ENCODE measurements around the gene PEX12. TPM values are rescaled to one million over a fixed set of nuclear protein-coding genes. Genes with fewer than 3 reads are reported as not detected.

The PEX12 gene
- total and polyA plus RNA-seq, 7 donors = 0.92 to 10.4 (median 4.6) TPM

DNA sequence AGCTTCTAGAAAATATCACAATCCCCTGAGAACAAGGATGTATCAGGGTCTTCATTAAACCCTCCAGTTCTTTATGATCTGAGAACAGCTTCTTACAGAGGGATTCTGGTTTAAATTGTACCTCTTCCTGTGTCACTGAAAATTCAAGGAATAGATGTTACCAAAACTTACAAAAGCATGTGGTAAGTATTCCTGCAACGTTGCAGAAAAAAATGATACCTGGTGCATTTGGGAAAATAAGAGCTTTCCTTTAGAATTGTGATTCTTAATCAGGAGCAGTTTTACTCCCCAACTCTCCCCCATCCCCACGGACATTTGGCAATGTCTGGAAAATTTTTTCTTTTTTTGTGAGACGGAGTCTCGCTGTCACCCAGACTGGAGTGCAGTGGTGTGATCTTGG, 25.1 kb downstream of the PEX12 start:
- H3K27me3 ChIP-seq = peaks cover 0 to 15% (median 0%) of the 10 kb centered on the region in 3 donors
- 80 to 88% methylated on average over 4 of the region's 4 CpGs for WGBS, 2 donors

DNA sequence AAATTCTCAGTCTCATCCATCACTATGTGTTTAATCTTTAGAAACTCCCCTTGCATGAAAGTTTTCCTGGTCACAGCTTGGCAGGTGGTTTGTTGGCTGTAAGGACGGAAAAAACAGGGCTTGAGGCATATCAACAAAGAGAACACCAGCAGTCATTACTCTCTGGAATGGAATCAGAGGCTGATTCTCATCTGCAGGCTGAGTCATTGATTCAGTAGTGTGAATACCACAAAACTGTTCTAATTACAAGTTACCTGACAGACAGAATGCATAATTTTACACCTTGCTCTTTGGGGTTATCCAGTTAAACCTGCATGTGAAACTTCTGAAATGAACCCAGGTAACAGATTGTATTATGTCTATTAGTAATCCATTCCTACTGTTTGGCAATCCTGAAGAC, 29.4 kb downstream of the PEX12 start:
- intact Hi-C loops (cut with DNase I) = no loop called here
- peaks cover 0 to 13% (median 0%) of the 10 kb centered on the region in 3 donors for H3K27me3 ChIP-seq
- H3K4me1 ChIP-seq = no peaks in the 10 kb centered on the region
- DNase-seq = no peak
- no peak overlapping the region for H3K4me3 ChIP-seq
- no peak overlapping the region for H3K27ac ChIP-seq
- no peak for TF ChIP-seq POLR2A (IDR thresholded peaks at IDR 0.05)
- TF ChIP-seq POLR2AphosphoS5 (IDR thresholded peaks at IDR 0.05) = no peak
- TF ChIP-seq EP300 (IDR thresholded peaks at IDR 0.05) = no peak
- TF ChIP-seq CTCF (IDR thresholded peaks at IDR 0.05) = no peak
- no peaks in the 10 kb centered on the region for H3K36me3 ChIP-seq
- H3K9me3 ChIP-seq = no peaks in the 10 kb centered on the region
- WGBS, 2 donors = 38 to 60% methylated on average over 1 of the region's 1 CpG

More for the DNA sequence above, 25.1 kb downstream of the PEX12 start:
- Histone ChIP-seq H3K4me3 (no peak overlapping the region), H3K9me3 (no peaks in the 10 kb centered on the region), H3K27ac (no peak overlapping the region), H3K4me1 (no peaks in the 10 kb centered on the region), H3K36me3 (no peaks in the 10 kb centered on the region)
- TF ChIP-seq EP300 (IDR thresholded peaks at IDR 0.05) (no peak), POLR2AphosphoS5 (IDR thresholded peaks at IDR 0.05) (no peak), CTCF (IDR thresholded peaks at IDR 0.05) (no peak), POLR2A (IDR thresholded peaks at IDR 0.05) (no peak)
- no peak for DNase-seq
- intact Hi-C loops (cut with DNase I) = no loop called here

GRCh38 chr17:35548208-35548810, 30.1 kb downstream of the PEX12 start:
- no peak overlapping the region for H3K4me3 ChIP-seq
- 66 to 75% methylated on average over 8 of the region's 8 CpGs for WGBS, 2 donors
- H3K36me3 ChIP-seq = no peaks in the 10 kb centered on the region
- intact Hi-C loops (cut with DNase I) = no loop called here
- H3K27ac ChIP-seq = no peak overlapping the region
- no peaks in the 10 kb centered on the region for H3K9me3 ChIP-seq
- TF ChIP-seq CTCF (IDR thresholded peaks at IDR 0.05) (no peak), POLR2AphosphoS5 (IDR thresholded peaks at IDR 0.05) (no peak), POLR2A (IDR thresholded peaks at IDR 0.05) (no peak), EP300 (IDR thresholded peaks at IDR 0.05) (no peak)
- H3K27me3 ChIP-seq = peaks cover 0 to 13% (median 0%) of the 10 kb centered on the region in 3 donors
- no peak for DNase-seq
- H3K4me1 ChIP-seq = no peaks in the 10 kb centered on the region

DNA sequence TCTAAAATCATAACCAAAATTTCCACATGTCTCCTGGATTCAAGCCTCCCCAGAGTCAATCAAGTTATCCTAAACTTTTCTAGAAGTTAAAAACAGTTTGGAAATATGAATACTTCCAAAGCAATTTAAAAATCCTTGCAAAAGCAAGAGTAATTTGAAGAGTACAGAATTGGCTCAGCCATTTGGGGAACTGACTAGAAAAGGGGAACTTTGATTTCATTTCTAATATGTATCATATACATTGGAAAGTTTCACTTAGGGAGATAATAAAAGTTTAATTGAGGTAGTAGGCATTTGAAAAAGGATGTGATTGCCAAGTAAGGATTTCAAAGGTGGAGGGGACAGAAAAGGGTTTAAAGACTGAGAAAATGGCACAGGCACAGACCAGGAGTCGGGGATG, 31.9 kb downstream of the PEX12 start:
- WGBS, 2 donors = 70 to 78% methylated on average over 1 of the region's 1 CpG

More for the DNA sequence above, 31.9 kb downstream of the PEX12 start:
- H3K9me3 ChIP-seq = no peaks in the 10 kb centered on the region
- DNase-seq = no peak
- intact Hi-C loops (cut with DNase I) = no loop called here
- H3K27me3 ChIP-seq = peaks cover 0 to 12% (median 0%) of the 10 kb centered on the region in 3 donors
- no peak overlapping the region for H3K4me3 ChIP-seq
- peaks cover 0 to 2% (median 0%) of the 10 kb centered on the region in 4 donors for H3K4me1 ChIP-seq
- no peak overlapping the region for H3K27ac ChIP-seq
- no peak for TF ChIP-seq EP300 (IDR thresholded peaks at IDR 0.05)
- TF ChIP-seq POLR2A (IDR thresholded peaks at IDR 0.05) = no peak
- no peak for TF ChIP-seq CTCF (IDR thresholded peaks at IDR 0.05)
- TF ChIP-seq POLR2AphosphoS5 (IDR thresholded peaks at IDR 0.05) = no peak
- H3K36me3 ChIP-seq = no peaks in the 10 kb centered on the region
